ENCODE measurements around the gene ERBB3.

The ERBB3 gene

GRCh38 chr12:56141946-56142784, 62.2 kb downstream of the ERBB3 start:
- DNase-seq, result no peak

GRCh38 chr12:56143217-56143616, 63.3 kb downstream of the ERBB3 start:
- no peak for DNase-seq

GRCh38 chr12:56143870-56144269, 63.9 kb downstream of the ERBB3 start:
- DNase-seq, result no peak

- no peak for DNase-seq
These were observed 65.3 kb downstream of the ERBB3 start for GRCh38 chr12:56145217-56145616.

- no peak for DNase-seq
These were observed 66.8 kb downstream of the ERBB3 start for GRCh38 chr12:56146492-56147460.

GRCh38 chr12:56150563-56150962, 70.6 kb downstream of the ERBB3 start:
- peak; percentile 31 for DNase-seq

- peak; percentile 71 for DNase-seq
These were observed 71.7 kb downstream of the ERBB3 start for GRCh38 chr12:56151672-56152131.

- DNase-seq, result peak; percentile 90
These were observed 72.3 kb downstream of the ERBB3 start, which contains the start of gene MYL6B for GRCh38 chr12:56152132-56152755. Gene MYL6B (plus strand): TSS chr12:56152587. CDS start chr12:56153919, 1,332 bp downstream.
